GM12875 (cell line): ENCODE data around the gene GATA3.

Experiments used
- H3K4me3 ChIP-seq: one replicate; pipeline ENCODE4 v1.5.1; 2011; ENCODE audit warnings: low read depth, low read length, control low read depth
- TF ChIP-seq, protein P1 (sequence below): IDR thresholded peaks from 2 replicates; pipeline ENCODE4 v1.5.1; 2011; ENCODE audit warnings: low read depth, mild to moderate bottlenecking, control low read depth, inconsistent platforms, low read length, moderate library complexity, borderline replicate concordance; ENCODE audit not compliant: insufficient read depth

The GATA3 gene

DNA sequence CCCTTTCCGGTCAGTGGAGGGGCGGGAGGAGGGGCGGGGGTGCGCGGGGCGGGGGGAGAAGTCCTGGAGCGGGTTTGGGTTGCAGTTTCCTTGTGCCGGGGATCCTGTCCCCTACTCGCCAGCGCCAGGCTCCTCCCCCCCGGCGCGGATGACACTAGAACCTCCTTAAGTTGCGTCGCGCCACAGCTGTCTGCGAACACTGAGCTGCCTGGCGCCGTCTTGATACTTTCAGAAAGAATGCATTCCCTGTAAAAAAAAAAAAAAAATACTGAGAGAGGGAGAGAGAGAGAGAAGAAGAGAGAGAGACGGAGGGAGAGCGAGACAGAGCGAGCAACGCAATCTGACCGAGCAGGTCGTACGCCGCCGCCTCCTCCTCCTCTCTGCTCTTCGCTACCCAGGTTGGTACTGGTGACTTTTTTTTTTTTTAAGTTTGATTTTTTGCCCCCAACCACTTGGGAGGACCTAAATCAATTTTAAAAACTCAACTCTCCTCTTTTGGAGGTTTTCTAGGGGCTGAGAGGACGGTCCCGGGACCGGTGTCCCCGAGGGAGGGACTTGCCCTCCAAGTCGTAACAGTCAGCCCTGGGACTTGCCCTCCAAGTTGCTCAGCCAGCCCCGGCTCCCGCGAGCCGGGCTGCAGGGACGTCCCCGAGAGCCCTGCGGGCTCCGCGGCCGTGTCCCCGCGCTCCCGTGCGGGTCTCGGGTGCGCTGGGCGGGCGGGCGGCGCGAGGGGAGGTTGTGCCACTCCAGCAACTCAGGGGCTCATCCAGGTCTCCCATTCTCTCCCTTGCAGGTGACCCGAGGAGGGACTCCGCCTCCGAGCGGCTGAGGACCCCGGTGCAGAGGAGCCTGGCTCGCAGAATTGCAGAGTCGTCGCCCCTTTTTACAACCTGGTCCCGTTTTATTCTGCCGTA lies at the start of gene GATA3:
GATA3 (plus strand) TSS at position 195 of the 914 bp plus-strand sequence. CDS start 968 bp downstream, outside the sequence.
- H3K4me3 ChIP-seq, result peak within 1 kb of the TSS; percentile 87
- TF ChIP-seq, protein P1, sequence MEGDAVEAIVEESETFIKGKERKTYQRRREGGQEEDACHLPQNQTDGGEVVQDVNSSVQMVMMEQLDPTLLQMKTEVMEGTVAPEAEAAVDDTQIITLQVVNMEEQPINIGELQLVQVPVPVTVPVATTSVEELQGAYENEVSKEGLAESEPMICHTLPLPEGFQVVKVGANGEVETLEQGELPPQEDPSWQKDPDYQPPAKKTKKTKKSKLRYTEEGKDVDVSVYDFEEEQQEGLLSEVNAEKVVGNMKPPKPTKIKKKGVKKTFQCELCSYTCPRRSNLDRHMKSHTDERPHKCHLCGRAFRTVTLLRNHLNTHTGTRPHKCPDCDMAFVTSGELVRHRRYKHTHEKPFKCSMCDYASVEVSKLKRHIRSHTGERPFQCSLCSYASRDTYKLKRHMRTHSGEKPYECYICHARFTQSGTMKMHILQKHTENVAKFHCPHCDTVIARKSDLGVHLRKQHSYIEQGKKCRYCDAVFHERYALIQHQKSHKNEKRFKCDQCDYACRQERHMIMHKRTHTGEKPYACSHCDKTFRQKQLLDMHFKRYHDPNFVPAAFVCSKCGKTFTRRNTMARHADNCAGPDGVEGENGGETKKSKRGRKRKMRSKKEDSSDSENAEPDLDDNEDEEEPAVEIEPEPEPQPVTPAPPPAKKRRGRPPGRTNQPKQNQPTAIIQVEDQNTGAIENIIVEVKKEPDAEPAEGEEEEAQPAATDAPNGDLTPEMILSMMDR, result no peak

DNA sequence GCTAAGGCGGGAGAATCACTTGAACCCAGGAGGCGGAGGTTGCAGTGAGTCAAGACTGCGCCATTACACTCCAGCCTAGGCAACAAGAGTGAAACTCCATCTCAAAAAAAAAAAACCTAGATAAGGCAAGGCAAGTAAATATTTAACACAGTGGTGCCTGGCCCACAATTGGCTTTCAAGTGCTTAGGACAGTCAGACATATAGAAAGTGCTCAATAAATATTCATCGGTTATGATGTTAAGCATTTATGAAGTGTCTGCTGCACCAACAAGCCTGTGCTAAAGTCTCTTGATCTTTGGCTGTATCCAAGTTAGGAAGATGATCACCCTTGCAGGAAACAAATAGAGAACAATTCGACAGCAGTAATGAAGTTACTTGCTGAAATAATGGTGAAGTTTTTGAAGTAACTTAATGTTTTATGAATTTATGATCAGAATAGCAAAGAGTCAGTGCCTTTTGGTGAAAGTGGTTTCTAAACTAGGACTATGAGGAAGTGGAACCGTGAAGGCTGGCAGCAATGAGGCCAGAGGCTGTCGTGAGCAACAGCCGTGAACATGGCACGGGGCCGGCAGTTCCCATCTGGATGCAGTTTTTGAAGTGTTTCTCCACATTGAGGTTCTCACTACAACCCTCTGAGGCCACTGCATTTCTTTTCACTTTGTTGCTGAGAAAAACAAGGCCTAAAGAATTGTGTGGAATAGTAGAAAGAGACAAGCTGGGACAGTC lies 48.1 kb upstream of the GATA3 start:
- TF ChIP-seq, protein P1, result no peak
- H3K4me3 ChIP-seq, result no peak overlapping the region

DNA sequence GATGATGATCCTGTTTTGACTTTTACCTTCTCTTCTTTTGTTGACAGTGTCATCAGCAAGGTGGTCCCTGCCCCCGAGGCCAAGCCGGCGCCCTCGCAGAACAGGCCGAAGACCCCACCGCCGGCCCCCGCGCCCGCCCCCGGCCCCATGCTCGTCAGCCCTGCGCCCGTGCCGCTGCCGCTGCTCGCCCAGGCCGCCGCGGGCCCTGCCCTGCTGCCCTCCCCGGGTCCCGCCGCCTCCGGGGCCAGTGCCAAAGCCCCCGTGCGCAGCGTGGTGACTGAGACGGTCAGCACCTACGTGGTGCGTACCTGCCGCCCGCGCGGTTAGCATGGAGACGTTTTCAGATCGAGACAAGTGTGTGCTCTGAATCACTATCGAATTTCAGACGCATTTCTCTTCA lies 45.5 kb upstream of the GATA3 start:
- TF ChIP-seq, protein P1, result no peak
- H3K4me3 ChIP-seq, result no peak overlapping the region

DNA sequence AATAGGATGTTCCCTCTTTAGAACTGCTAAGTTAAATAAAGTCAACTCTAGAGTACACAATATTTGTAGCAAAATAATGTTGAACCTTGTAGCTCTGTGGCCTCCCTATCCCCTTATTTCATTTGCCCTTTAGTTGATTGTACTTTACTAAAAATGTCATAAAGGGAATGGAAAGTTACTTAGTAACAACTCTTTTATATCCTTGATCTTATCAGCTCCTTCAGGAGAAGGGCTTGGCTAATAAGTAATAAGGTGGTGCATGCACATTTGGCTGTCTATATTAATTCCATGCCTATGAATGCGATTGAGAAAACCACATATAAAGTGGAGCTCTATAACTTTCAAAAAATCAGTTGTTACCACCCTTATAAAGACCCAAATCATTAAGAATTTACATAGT lies 41.5 kb upstream of the GATA3 start:
- TF ChIP-seq, protein P1, result no peak

DNA sequence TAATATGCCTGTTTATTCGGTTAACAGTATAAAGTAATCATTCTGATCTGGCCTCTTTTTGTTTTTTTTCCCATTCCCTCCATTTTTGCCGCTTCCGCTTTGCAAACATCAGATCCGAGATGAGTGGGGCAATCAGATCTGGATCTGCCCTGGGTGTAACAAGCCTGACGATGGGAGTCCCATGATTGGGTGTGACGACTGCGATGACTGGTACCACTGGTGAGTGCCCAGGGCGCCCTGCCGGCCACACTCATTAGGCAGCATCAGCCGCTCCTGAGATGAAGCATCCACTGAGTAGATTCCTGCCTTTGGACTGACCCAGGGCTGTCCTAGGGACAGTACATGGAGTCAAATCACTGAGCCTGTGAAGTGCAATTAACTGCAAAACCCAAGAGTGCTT lies 40.9 kb upstream of the GATA3 start:
- TF ChIP-seq, protein P1, result no peak
- H3K4me3 ChIP-seq, result no peak overlapping the region

More for the DNA sequence above, 41.5 kb upstream of the GATA3 start:
- no peak overlapping the region for H3K4me3 ChIP-seq

DNA sequence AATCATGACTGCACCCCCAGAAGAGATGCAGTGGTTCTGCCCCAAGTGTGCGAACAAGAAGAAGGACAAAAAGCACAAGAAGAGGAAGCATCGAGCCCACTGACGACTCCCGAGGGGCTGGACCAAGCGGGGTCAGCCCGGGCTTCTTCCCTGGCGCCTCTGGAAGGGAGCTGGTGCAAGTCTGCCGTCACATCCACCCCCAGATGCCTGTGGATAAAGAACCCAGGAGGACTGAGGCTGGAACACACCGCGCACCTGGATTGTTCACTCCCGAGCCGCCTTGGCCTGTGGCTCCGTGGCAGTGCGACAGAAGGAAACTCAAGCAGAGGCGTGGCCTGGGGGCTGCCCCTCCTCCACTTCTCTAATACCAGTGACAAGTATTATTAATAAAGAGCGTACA lies 39.8 kb upstream of the GATA3 start:
- no peak overlapping the region for H3K4me3 ChIP-seq
- TF ChIP-seq, protein P1, result no peak
